Keratinocyte (primary cell): ENCODE data around the gene MALT1. TPM values are rescaled to one million over a fixed set of nuclear protein-coding genes. Genes with fewer than 3 reads are reported as not detected.

Source experiments
- DNase-seq: peaks from one replicate; pipeline ENCODE4 v3.0.0-alpha.2; 2011; ENCODE audit warnings: low read depth, missing footprints, low spot score
- FAIRE-seq: peaks from 2 replicates; lab custom pipeline; 2011; peaks lifted over from hg19 to GRCh38; lab: Jason Lieb, UNC
- H2AFZ ChIP-seq: 2 replicates; pipeline ENCODE4 v1.6.0; 2012; ENCODE audit warnings: low read length, control low read depth, inconsistent platforms; ENCODE audit not compliant: control insufficient read depth
- H3K27ac ChIP-seq: 2 replicates; pipeline ENCODE4 v1.5.1; 2011; ENCODE audit warnings: low read length; ENCODE audit not compliant: control insufficient read depth, insufficient read depth
- H3K27me3 ChIP-seq: 3 replicates; pipeline ENCODE4 v1.6.0; 2011; ENCODE audit warnings: low read length; ENCODE audit not compliant: control insufficient read depth, insufficient read depth; ENCODE audit errors: extremely low read depth
- H3K36me3 ChIP-seq, 2 experiments: 2 replicates in 1 of 2; 3 replicates in 1 of 2; pipeline ENCODE4 v1.5.1; 2011; ENCODE audit warnings: low read length in 2 of 2, mild to moderate bottlenecking in 1 of 2; ENCODE audit not compliant: control insufficient read depth in 2 of 2, insufficient read depth in 2 of 2; ENCODE audit errors: extremely low read depth in 1 of 2
- H3K4me1 ChIP-seq: 3 replicates; pipeline ENCODE4 v1.5.1; 2011; ENCODE audit warnings: low read length; ENCODE audit not compliant: control insufficient read depth, insufficient read depth; ENCODE audit errors: extremely low read depth
- H3K4me2 ChIP-seq: 3 replicates; pipeline ENCODE4 v1.6.0; 2011; ENCODE audit warnings: low read depth, low read length; ENCODE audit not compliant: control insufficient read depth, insufficient read depth; ENCODE audit errors: extremely low read depth
- H3K4me3 ChIP-seq, 3 experiments: fragments of 200-600 bp in 1 of 3; sonication (generic) in 1 of 3; 2 replicates in 2 of 3; 3 replicates in 1 of 3; pipeline ENCODE4 v1.5.1; 2011 to 2016; ENCODE audit warnings: low read length in 3 of 3, mild to moderate bottlenecking in 3 of 3, control low read depth in 2 of 3, inconsistent platforms in 1 of 3, low read depth in 1 of 3, mixed read lengths in 1 of 3, mixed run types in 1 of 3, moderate library complexity in 1 of 3; ENCODE audit not compliant: control insufficient read depth in 2 of 3, insufficient read depth in 2 of 3; ENCODE audit errors: extremely low read depth in 1 of 3
- H3K79me2 ChIP-seq: 2 replicates; pipeline ENCODE4 v1.6.0; 2012; ENCODE audit warnings: low read length; ENCODE audit not compliant: control insufficient read depth, insufficient read depth
- H3K9ac ChIP-seq: 3 replicates; pipeline ENCODE4 v1.6.0; 2011; ENCODE audit warnings: low read length; ENCODE audit not compliant: control insufficient read depth, insufficient read depth; ENCODE audit errors: extremely low read depth
- H3K9me1 ChIP-seq: 3 replicates; pipeline ENCODE4 v1.6.0; 2011; ENCODE audit warnings: low read length; ENCODE audit not compliant: control insufficient read depth, insufficient read depth; ENCODE audit errors: extremely low read depth
- H3K9me3 ChIP-seq: 2 replicates; pipeline ENCODE4 v1.5.1; 2012; ENCODE audit warnings: low read depth, low read length; ENCODE audit not compliant: control insufficient read depth
- H4K20me1 ChIP-seq: 3 replicates; pipeline ENCODE4 v1.6.0; 2011; ENCODE audit warnings: low read length; ENCODE audit not compliant: control insufficient read depth, insufficient read depth; ENCODE audit errors: extremely low read depth
- CTCF ChIP-seq, 3 experiments: IDR thresholded peaks in 1 of 3; conservative IDR thresholded peaks in 1 of 3; optimal IDR thresholded peaks in 1 of 3; 2 replicates in 2 of 3; 3 replicates in 1 of 3; pipeline versions ENCODE3 to v1.5.1; 2011; ENCODE audit warnings: low read length in 3 of 3, mild to moderate bottlenecking in 3 of 3, moderate library complexity in 2 of 3, control low read depth in 1 of 3, inconsistent platforms in 1 of 3; ENCODE audit not compliant: insufficient read depth in 2 of 3; ENCODE audit errors: extremely low read depth in 1 of 3
- EZH2 ChIP-seq: IDR thresholded peaks from one replicate; pipeline ENCODE4 v1.6.1; 2012; ENCODE audit warnings: inconsistent platforms, mild to moderate bottlenecking, low read length, moderate library complexity
- dilution Hi-C: fragments of 300-500 bp; cut with MboI; formaldehyde crosslinking; loops from one replicate; pipeline ENCODE4 v1.7.0; 2020; ENCODE audit warnings: low sequenced_read_pairs; ENCODE audit not compliant: extremely low pct_ligation_motif_present
- polyA plus RNA-seq, 5 experiments: library from polyadenylated mRNA; depleted of rRNA in 3 of 5; stranded (reverse) in 3 of 5; stranded (forward) in 1 of 5; unstranded in 1 of 5; fragments of >200 nt; gene quantifications; 1 replicate in 1 of 5; 2 replicates in 3 of 5; 3 replicates in 1 of 5; pipeline versions ENCODE4 v1.2.1 to v1.2.3, GENCODE V29; 2011 to 2012; ENCODE audit warnings: missing spikeins in 2 of 5, low read depth in 1 of 5, low replicate concordance in 1 of 5

MALT1 gene
- polyA plus RNA-seq, 1 donor (not counting 4 experiments of a cell fraction or from before 2014, with no cell fraction given), result 52.1 TPM

- no peaks in the 10 kb centered on the region for H3K27me3 ChIP-seq
Observed at GRCh38 chr18:58687871-58688308, 16.6 kb downstream of the MALT1 start.

GRCh38 chr18:58690259-58690658 lies 19.0 kb downstream of the MALT1 start:
- TF ChIP-seq CTCF (optimal IDR thresholded peaks at IDR 0.05 in 1 of 3, IDR thresholded peaks at IDR 0.05 in 1 of 3, conservative IDR thresholded peaks at IDR 0.05 in 1 of 3; ENCODE audit: extremely low read depth in 1 of 3, insufficient read depth in 2 of 3, low read length in 3 of 3), result no peak
- no peak for TF ChIP-seq EZH2
- Histone ChIP-seq H3K79me2 (peaks cover 83% of the 10 kb centered on the region), H3K4me2 (no peak overlapping the region), H3K4me3 (no peak overlapping the region), H3K27ac (no peak overlapping the region), H2AFZ (no peak overlapping the region), H4K20me1 (no peaks in the 10 kb centered on the region), H3K9me1 (no peaks in the 10 kb centered on the region), H3K9ac (no peak overlapping the region), H3K4me1 (peaks cover 8% of the 10 kb centered on the region), H3K36me3 (peaks cover 16 to 20% of the 10 kb centered on the region in 2 experiments), H3K27me3 (no peaks in the 10 kb centered on the region), H3K9me3 (no peaks in the 10 kb centered on the region)
- dilution Hi-C loops, result no loop called here
- DNase-seq (no peak), FAIRE-seq (no peak)

More at GRCh38 chr18:58687871-58688308, 16.6 kb downstream of the MALT1 start:
- FAIRE-seq, result no peak
- Histone ChIP-seq H4K20me1 (no peaks in the 10 kb centered on the region), H3K9ac (no peak overlapping the region), H3K4me1 (peaks cover 7% of the 10 kb centered on the region), H3K9me1 (no peaks in the 10 kb centered on the region), H3K4me2 (no peak overlapping the region), H3K9me3 (no peaks in the 10 kb centered on the region), H2AFZ (no peak overlapping the region), H3K79me2 (peaks cover 78% of the 10 kb centered on the region), H3K36me3 (peaks cover 19 to 20% of the 10 kb centered on the region in 2 experiments), H3K27ac (no peak overlapping the region), H3K4me3 (no peak overlapping the region)
- no peak for TF ChIP-seq EZH2
- no peak for TF ChIP-seq CTCF (optimal IDR thresholded peaks at IDR 0.05 in 1 of 3, IDR thresholded peaks at IDR 0.05 in 1 of 3, conservative IDR thresholded peaks at IDR 0.05 in 1 of 3; ENCODE audit: extremely low read depth in 1 of 3, insufficient read depth in 2 of 3, low read length in 3 of 3)
- dilution Hi-C loops, result no loop called here
- no peak for DNase-seq
